GM12878 (cell line): ENCODE measurements around the gene FAM186B.

Experiments used
- ATF2 ChIP-seq: IDR thresholded peaks from 2 replicates; pipeline ENCODE4 v1.6.1; 2012; ENCODE audit warnings: low read length, inconsistent platforms
- BACH1 ChIP-seq: fragments of 450-650 bp; IDR thresholded peaks from 2 replicates; pipeline ENCODE4 v1.6.1; 2017; ENCODE audit warnings: mild to moderate bottlenecking, borderline replicate concordance
- CHD4 ChIP-seq: fragments of 200-600 bp; sonication (generic); IDR thresholded peaks from 2 replicates; pipeline ENCODE4 v1.6.1; 2016; ENCODE audit warnings: mild to moderate bottlenecking
- CTCF ChIP-seq, 3 experiments: IDR thresholded peaks in 2 of 3; conservative IDR thresholded peaks in 1 of 3; 2 replicates each; pipeline ENCODE4 v1.5.1; 2011; ENCODE audit warnings: low read depth in 3 of 3, low read length in 3 of 3, mild to moderate bottlenecking in 3 of 3, control low read depth in 2 of 3, moderate library complexity in 2 of 3, inconsistent platforms in 1 of 3, mixed read lengths in 1 of 3; ENCODE audit not compliant: control insufficient read depth in 2 of 3, insufficient read depth in 1 of 3; ENCODE audit errors: extremely low read depth in 1 of 3
- E2F4 ChIP-seq: IDR thresholded peaks from 2 replicates; pipeline ENCODE4 v1.6.1; 2012; ENCODE audit warnings: low read depth, low read length, improper control_type of control experiment
- MXI1 ChIP-seq: fragments of 150-350 bp; IDR thresholded peaks from 2 replicates; pipeline ENCODE4 v1.6.1; 2011; ENCODE audit warnings: low read depth, mild to moderate bottlenecking, inconsistent platforms, low read length, improper control_type of control experiment
- MYC ChIP-seq: IDR thresholded peaks from 2 replicates; pipeline ENCODE4 v1.6.1; 2011; ENCODE audit warnings: mild to moderate bottlenecking, low read length, moderate library complexity, inconsistent platforms; ENCODE audit not compliant: insufficient read depth, insufficient replicate concordance, insufficient read length, severe bottlenecking
- POLR2A ChIP-seq: IDR thresholded peaks from 2 replicates; pipeline ENCODE4 v1.6.1; 2011; ENCODE audit warnings: low read depth, mild to moderate bottlenecking, low read length
- POLR2AphosphoS5 ChIP-seq: IDR thresholded peaks from 2 replicates; pipeline ENCODE4 v1.6.1; 2011; ENCODE audit warnings: mild to moderate bottlenecking, low read length, inconsistent platforms
- SMC3 ChIP-seq: IDR thresholded peaks from 2 replicates; pipeline ENCODE4 v1.6.1; 2011; ENCODE audit warnings: low read length, improper control_type of control experiment, borderline replicate concordance
- SP1 ChIP-seq: IDR thresholded peaks from one replicate; pipeline ENCODE4 v1.6.1; 2011; ENCODE audit warnings: low read depth, low read length
- ZNF274 ChIP-seq: IDR thresholded peaks from one replicate; pipeline ENCODE4 v1.8.0; 2011; ENCODE audit not compliant: insufficient read length, insufficient read depth

GRCh38 chr12:49616533-49617219 lies 11.2 kb upstream of the FAM186B start:
- TF ChIP-seq CTCF (IDR thresholded peaks at IDR 0.05 in 2 of 3, conservative IDR thresholded peaks at IDR 0.05 in 1 of 3; ENCODE audit: control insufficient read depth in 2 of 3, extremely low read depth in 1 of 3, insufficient read depth in 1 of 3, low read depth in 3 of 3, low read length in 3 of 3) (no peak), ATF2 (no peak), SP1 (no peak), MYC (no peak), CHD4 (no peak), POLR2AphosphoS5 (no peak), SMC3 (no peak), BACH1 (no peak), ZNF274 (no peak), POLR2A (no peak), MXI1 (no peak), E2F4 (no peak)
